Measurements from ENCODE around the gene ERICH6.
A peak's percentile ranks its signal among the peaks of the same experiment; 100 is the strongest.

The ERICH6 gene

DNA sequence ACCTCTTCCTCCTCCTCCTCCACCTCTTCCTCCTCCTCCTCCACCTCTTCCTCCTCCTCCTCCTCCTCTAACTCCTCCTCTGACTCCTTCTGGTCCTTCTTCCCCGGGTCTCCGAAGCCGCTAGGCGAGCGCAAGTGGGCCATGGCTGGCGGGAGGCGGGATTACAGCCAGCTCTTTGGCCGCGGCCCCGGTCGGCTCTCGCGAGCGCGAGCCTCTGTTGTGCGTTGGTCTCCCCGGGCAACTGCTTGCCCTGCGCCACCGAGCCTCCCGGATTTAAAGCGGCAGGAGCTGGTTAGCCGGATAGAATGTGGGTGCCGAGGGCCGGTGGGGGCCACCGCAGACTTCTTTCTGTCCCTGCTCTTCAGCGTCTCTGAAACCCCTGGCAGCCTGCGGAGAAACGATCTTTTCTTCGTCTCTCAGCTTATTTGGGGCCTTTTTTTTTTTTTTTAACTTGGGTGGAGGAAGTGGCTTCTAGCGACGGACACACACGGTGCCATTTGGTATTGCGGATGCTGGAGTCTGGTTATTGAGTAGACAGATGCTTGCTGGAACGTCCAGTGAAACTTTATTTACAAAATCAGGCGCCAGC is at the start of gene ERICH6:
Gene ERICH6 (minus strand): TSS at position 165 of the 589 bp plus-strand sequence. CDS start 22 bp downstream, at position 143.
- DNase-seq = peak; percentile 65

- DNase-seq = no peak
Measured at GRCh38 chr3:150751781-150752263, 48.1 kb upstream of the ERICH6 start.

DNA sequence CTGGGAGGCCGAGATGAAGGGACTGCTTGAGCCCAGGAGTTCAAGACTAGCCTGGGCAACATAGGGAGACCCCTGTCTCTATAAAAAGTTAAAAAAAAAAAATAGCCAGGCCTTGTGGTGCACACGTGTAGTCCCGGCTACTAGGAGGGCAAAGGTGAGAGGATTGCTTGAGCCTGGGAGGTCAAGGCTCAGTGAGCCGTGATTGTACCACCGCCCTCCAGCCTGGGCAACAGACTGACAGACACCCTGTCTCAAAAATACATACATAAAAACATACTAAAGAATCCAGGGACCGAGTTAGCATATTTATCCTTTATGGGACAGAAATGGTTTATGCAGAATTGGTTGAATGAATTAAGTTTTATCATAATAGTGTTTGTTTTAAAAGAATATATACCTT is 45.5 kb upstream of the ERICH6 start:
- no peak for DNase-seq

- DNase-seq = no peak
Measured at GRCh38 chr3:150748684-150749047, 44.9 kb upstream of the ERICH6 start.

DNA sequence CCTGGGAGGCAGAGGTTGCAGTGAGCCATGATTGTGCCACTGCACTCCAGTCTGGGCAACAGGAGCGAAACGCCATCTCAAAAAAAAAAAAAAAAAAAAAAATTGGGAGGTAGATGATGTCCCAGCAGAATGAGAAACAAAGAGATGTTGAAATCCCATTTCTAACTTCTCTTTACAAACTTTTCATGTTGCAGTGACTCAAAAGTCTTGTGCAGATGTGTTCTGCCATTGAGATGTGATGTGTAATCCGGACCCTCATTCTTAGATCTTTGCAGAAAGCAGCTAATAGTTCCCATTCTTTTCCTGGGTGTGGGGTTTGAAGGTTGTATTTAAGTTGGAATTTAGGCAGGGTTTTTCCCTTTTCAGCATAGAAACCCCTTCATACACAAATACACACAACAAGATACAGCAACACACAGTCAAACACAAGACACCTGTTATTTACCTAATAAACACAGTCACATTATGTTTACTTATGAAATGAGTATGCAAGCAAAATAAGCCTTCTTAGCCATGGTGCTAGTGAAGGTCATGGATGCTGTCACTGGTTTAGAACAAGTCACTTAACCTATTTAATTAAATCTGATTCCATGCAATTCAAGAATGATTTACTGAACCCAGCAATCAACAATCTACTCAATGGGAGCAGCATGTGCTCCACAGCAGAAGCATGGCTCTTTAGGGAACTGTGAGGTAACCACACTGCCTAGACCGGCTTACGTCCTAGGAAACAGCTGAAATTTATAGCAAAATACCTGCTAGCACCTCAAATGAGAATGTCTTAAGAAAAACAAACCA is 44.4 kb upstream of the ERICH6 start:
- no peak for DNase-seq

DNA sequence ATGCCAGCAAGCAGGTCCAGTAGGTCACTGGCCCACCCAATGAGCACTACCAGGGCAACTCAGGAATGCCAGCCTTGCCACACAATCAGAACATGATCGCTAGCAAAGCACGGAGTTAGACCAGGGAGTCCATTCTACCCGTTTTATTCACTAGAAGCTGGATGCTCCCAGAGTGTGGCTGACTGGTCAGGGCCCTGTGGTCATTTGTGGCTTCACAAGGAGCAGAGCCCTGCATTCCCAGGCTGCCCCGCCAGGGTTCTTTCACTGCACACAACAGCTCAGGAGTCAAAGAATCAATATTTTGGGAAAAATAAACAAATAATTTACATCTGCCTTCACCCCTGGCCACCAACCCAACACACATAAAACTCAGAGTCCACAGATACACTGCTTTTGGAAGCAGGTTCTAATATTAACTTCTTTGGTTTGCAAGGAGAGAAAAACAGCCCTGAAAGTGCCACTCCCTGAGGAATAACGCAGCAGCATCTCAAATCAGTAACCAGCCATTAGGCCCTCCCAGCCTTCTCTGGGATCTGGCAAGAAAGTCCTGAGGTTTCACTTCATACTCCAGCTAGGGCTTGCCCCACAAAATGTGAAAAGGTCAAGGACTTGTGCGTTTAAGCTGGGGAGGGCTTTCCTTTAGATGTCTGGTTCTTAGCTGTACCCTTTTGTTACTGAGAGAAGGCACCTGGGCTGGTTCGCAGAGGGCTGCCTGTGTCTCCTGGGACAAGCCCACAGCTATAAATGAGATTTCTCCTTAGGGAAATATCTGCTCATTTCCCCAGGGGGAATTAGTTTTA is 43.3 kb upstream of the ERICH6 start:
- DNase-seq = no peak

GRCh38 chr3:150745832-150746231 is 42.1 kb upstream of the ERICH6 start:
- no peak for DNase-seq

GRCh38 chr3:150744919-150745211 is 41.1 kb upstream of the ERICH6 start:
- DNase-seq = no peak

DNA sequence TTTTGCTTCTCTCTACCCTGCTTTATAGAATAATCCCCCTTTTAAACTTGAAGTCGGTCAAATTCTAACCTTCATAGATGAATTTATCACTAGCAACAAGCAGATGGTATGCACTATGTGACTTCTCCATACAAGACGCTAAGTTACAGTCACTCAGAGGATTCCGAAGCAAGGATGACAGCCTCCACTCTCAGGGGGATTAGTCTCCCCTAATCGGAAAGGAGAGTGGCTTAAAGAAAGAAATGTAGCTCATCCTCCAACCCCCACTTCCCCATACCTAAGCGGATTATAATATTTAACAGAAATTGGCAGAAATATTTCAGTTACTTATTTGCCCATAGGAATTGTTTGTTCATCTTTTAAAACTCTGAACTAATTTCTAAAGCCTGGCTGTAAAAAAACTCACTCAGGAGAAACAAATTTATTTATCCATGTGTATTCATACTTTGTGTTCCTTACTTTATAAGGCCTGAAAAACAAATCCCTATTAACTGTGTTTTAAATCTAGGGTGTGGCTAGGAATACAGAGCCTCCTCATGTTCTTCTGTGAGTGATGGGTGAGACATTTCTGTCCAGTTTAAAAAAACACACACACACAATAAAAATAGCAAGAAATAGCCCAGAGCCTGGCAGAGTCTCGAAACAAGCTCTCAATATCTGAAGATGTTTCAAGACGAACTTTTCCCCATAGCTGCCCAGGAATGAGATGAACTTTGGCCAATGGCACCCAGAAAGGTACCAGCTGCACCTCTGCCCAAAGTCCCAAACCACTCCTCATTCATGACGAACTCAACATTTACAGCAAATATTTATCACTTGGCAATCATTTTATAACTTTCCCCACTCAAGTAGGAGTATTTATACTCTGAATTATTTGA is 40.6 kb upstream of the ERICH6 start:
- DNase-seq = no peak

DNA sequence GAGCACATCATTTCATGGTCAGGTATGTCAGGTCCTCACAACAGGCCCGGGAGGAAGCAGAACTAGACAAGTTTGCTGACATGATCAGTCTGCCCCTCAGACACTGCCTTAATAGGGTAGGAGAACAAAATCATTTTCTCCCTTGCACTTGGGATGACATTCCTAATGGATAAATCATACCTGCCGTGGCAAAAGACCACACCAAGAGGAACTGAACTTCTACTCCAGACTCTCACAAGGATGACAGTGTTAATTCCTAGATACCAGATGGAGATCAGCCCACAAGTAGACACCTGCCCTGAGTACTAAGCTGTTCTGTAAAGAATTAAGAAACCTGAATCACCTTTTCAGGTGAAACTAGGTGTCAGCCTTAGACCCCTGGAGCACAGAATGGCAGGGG is 39.8 kb upstream of the ERICH6 start:
- DNase-seq = no peak

DNA sequence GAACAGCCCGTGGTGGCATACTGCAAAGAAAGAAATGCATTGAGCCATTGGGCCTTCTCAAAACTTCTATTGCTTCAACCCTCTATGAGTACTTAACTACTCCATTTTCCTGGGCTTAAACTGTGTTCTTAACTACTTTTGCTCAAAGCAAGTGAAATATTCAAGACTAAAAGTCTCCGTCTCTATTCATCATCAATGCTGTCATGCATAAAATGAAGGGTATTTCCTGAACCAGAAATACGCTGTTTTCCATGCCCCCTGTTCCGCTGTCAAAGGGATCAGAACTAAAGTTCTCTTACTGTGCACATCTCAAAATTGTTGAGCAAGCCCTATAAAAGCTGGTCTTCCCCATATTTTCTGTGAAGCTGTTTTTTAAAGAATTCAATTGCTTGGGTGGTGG is 39.0 kb upstream of the ERICH6 start:
- DNase-seq = no peak

DNA sequence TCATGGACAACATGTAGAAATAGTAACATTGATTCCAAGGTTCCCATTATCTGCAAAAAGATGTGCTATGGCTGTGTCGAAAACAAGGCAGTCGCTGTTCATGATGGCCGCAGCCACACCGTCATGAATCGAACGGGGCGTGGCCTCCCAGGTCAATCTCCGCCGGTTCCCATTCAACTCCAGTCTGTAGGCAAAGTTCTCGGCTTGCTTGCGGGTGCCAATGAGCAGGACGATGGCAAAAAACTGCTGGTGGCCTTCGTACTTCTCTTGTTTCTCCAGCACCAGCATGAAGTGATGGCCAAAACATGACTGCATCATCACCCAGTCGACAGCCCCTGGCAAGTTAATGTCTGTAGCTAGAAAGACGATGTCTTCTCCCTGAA is 38.4 kb upstream of the ERICH6 start:
- no peak for DNase-seq

DNA sequence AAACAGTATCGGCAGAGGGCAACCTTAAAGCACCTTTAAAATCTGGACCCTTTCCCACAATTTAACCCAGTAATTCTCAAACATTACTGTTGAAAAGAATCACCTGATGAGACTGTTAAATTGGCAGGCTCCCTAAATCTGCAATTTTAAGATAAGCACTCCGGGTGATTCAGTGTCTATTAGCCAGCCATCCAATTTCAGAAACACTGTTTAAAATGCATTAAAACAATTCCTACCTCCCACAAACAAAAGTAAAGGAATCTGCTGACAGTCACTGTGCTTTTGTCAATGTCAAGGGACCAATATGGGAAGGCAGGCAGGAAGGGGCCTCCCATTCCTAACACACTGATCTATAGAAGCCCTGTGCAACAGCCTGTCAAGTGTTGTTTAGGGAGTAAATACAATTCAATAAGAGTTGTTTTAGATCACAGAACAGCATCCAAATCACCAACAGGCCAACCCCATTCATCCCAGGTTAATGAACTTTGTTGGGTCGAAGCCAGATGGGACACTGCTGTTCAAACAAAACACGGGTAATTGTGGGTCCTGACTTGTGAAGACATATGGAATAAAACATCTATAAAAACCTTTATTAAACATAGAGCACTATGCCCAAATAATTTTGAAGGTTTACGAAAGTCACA is 37.9 kb upstream of the ERICH6 start:
- DNase-seq = no peak

GRCh38 chr3:150740733-150741496 is 37.2 kb upstream of the ERICH6 start:
- DNase-seq = no peak

DNA sequence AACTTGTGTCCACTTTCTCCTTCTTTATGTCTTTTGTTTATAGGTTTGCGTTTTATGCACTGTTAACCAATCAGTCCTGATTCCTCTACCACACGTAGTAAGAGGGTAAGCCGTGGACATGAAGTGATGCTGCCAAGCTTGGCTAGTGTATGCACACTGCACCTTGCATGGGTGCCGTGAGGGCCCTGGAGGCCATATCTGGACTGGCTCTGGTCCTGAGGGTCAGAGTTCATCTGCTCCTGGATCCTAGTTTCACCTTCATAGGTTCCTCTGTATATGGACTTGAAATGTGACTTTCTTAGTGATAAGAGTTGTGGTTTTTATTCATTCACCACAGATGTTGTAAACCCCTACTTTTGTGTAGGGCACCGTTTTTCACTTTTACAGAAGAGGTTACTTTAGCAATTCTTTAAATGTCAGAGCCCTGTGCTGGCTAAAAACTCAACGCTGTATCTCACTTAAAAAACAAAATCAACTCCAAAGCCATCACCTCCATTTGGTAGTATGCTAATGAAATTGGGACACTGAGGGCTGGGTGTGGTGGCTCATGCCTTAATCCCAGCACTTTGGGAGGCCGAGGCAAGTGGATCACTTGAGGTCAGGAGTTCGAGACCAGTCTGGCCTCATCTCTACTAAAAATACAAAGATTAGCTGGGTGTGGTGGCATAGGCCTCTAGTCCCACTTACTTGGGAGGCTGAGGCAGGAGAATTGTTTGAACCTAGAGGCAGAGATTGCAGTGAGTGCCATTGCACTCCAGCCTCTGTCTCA is 36.3 kb upstream of the ERICH6 start:
- no peak for DNase-seq

- DNase-seq = no peak
Measured at GRCh38 chr3:150739200-150739863, 35.6 kb upstream of the ERICH6 start.

- no peak for DNase-seq
Measured at GRCh38 chr3:150738688-150739087, 35.0 kb upstream of the ERICH6 start.

- no peak for DNase-seq
Measured at GRCh38 chr3:150737874-150738679, 34.4 kb upstream of the ERICH6 start.
